HCT116 (cell line): ENCODE data around the gene LGALS3.

Source experiments
- CTCF ChIP-seq, 3 experiments: fragments of 200-600 bp in 1 of 3; sonication (generic) in 1 of 3; IDR thresholded peaks in 2 of 3; conservative IDR thresholded peaks in 1 of 3; 2 replicates each; pipeline ENCODE4 v1.5.1; 2012 to 2017; ENCODE audit warnings: low read depth in 2 of 3, low read length in 2 of 3, antibody characterized with exemption in 1 of 3, borderline replicate concordance in 1 of 3, control low read depth in 1 of 3, mild to moderate bottlenecking in 1 of 3, mixed read lengths in 1 of 3, mixed run types in 1 of 3, moderate library complexity in 1 of 3; ENCODE audit not compliant: insufficient read depth in 1 of 3
- SIN3A ChIP-seq: IDR thresholded peaks from 2 replicates; pipeline ENCODE4 v1.6.1; 2012; ENCODE audit warnings: low read depth

GRCh38 chr14:55125403-55125802, 3.6 kb upstream of the LGALS3 start:
- no peak for TF ChIP-seq CTCF (IDR thresholded peaks at IDR 0.05 in 2 of 3, conservative IDR thresholded peaks at IDR 0.05 in 1 of 3; ENCODE audit: borderline replicate concordance in 1 of 3, insufficient read depth in 1 of 3, low read depth in 2 of 3, low read length in 2 of 3)
- no peak for TF ChIP-seq SIN3A
